Caco-2 (cell line): ENCODE results near the gene UMOD. TPM values are rescaled to one million over a fixed set of nuclear protein-coding genes. Genes with fewer than 3 reads are reported as not detected.

ENCODE experiments used
- BruUV-seq: library from RNA; stranded (reverse); fragments of 400-500 nt; replicated peaks from 2 replicates; lab custom pipeline; 2021; lab: Mats Ljungman, UMichigan
- CTCF ChIA-PET: fragments of 300-600 bp; sonication (Branson Sonifier 250); formaldehyde crosslinking; loops from one replicate; lab custom pipeline; 2022; ENCODE audit warnings: antibody characterized with exemption; lab: Charles Lee
- POLR2A ChIA-PET: fragments of 300-600 bp; sonication (Branson Sonifier 250); formaldehyde crosslinking; loops from one replicate; lab custom pipeline; 2022; ENCODE audit warnings: antibody characterized with exemption; lab: Charles Lee
- DNase-seq, 2 experiments: peaks; one replicate each; pipeline versions ENCODE4 v3.0.0 to v3.0.0-alpha.2; 2020 to 2022
- H3K27me3 ChIP-seq: replicated peaks from 2 replicates; pipeline ENCODE4 v1.6.0; 2011; ENCODE audit warnings: low read length; ENCODE audit not compliant: control insufficient read depth, insufficient read depth
- H3K36me3 ChIP-seq: 2 replicates; pipeline ENCODE4 v1.5.1; 2011; ENCODE audit warnings: low read length; ENCODE audit not compliant: control insufficient read depth, insufficient read depth
- H3K4me1 ChIP-seq: fragments of 250-450 bp; sonication (Bioruptor Pico); 2 replicates; pipeline ENCODE4 v1.5.1; 2020; ENCODE audit warnings: mild to moderate bottlenecking
- H3K4me3 ChIP-seq: 2 replicates; pipeline ENCODE4 v1.5.1; 2011; ENCODE audit warnings: low read depth, mild to moderate bottlenecking, control low read depth, low read length
- H3K9me3 ChIP-seq: fragments of 250-450 bp; sonication (Bioruptor Pico); 2 replicates; pipeline ENCODE4 v1.5.1; 2020; ENCODE audit warnings: mild to moderate bottlenecking, moderate library complexity
- H3K27ac Mint-ChIP-seq: one replicate; pipeline ENCODE4 v1.8.0; 2022; ENCODE audit warnings: mixed read lengths; ENCODE audit not compliant: unreplicated experiment
- H3K27me3 Mint-ChIP-seq: one replicate; pipeline ENCODE4 v1.8.0; 2022; ENCODE audit warnings: mixed read lengths; ENCODE audit not compliant: insufficient read depth, unreplicated experiment
- H3K36me3 Mint-ChIP-seq: one replicate; pipeline ENCODE4 v1.8.0; 2022; ENCODE audit warnings: mild to moderate bottlenecking, mixed read lengths; ENCODE audit not compliant: insufficient read depth, unreplicated experiment
- H3K4me1 Mint-ChIP-seq: one replicate; pipeline ENCODE4 v1.8.0; 2022; ENCODE audit warnings: low read depth, mixed read lengths; ENCODE audit not compliant: unreplicated experiment
- H3K4me3 Mint-ChIP-seq: one replicate; pipeline ENCODE4 v1.8.0; 2022; ENCODE audit warnings: mild to moderate bottlenecking, moderate library complexity, mixed read lengths; ENCODE audit not compliant: unreplicated experiment
- H3K9me3 Mint-ChIP-seq: one replicate; pipeline ENCODE4 v1.8.0; 2022; ENCODE audit warnings: mixed read lengths; ENCODE audit not compliant: unreplicated experiment
- intact Hi-C: fragments of 100-400 bp; cut with micrococcal nuclease; formaldehyde crosslinking; loops from one replicate; pipeline ENCODE4 v1.10.0; 2022; ENCODE audit not compliant: unreplicated experiment
- total RNA-seq: library from RNA; stranded (reverse); gene quantifications from 2 replicates; pipeline ENCODE4 v1.2.3, GENCODE V29; 2022
- TF ChIP-seq, protein P1 (sequence below), 2 experiments: fragments of 200-600 bp in 1 of 2; IDR thresholded peaks; 1 replicate in 1 of 2; 2 replicates in 1 of 2; pipeline versions ENCODE4 v1.5.1 to v1.8.0; 2011 to 2022; ENCODE audit warnings: antibody characterized with exemption in 1 of 2, control low read depth in 1 of 2, inconsistent platforms in 1 of 2, low read depth in 1 of 2, low read length in 1 of 2, mild to moderate bottlenecking in 1 of 2, moderate library complexity in 1 of 2; ENCODE audit not compliant: insufficient read depth in 1 of 2, severe bottlenecking in 1 of 2, unreplicated experiment in 1 of 2

UMOD gene
- total RNA-seq, 1 experiment from 2014 or later, result not detected

DNA sequence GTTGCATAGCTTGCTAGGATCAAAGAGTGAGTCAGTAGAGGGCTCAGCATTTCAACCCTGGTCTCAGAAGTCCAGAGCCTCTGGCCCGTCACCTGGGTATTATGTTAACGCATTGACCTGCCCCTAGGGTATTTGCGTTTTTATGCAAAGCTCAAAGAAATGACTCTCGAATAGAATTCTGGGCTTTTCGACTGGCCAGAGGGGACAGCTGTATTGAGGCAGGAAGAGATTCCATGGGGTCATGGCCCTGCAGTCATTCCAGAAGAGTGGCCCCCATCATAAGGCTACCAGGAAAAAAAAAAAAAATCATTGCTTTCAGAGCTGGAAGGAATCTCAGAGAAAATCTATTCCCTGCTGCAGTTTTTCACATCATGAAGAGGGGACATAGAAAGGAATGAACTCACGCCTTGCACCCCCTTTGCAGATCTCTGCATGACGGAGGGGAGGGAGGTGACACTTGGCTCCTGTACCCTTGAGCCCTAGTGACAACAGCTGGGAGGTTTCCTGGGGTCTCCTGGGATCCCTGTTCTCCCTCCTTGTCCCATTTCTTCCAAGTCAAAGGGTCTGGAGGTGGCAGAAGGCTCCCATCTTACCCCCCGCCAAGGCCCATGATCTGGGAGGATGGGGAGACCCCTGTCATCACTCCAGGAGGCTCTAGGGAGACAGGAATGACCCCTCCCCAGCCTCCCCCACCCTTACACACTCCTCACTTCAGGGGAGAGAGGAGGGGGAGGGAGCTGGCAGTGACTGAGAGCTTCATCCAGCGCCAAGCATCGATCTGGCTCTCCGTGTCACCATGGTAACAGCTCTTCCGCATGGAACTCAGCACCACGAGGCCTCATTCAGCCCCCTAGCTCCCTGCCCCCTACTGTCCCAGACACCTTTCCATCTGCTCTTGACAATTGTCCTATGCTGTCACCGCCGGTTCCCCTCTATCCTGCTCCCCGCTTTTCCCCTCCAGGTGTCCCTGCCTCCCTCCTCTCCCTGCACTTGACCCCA, 61.0 kb downstream of the UMOD start:
- BruUV-seq, result no TSS peak

DNA sequence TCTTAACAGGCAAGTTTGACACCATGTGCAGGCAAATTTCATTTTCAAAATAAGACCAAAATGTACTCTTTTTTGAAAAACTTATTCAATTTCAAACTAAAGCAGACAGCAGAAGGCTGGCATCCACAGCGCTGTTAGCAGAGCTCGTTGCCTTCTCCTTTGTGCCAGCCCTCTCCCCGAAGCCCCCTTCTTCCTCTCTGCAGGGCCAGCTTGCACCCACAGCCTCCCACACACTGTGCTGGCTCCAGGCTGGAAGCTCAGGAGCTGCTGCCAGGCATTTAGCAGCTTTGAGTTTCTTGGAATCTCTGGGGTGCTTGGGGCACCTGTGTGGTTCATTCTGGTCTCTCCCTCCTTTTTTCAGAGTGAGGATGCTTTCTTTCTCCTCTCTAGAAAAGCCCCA, 62.9 kb downstream of the UMOD start:
- TF ChIP-seq, protein P1, sequence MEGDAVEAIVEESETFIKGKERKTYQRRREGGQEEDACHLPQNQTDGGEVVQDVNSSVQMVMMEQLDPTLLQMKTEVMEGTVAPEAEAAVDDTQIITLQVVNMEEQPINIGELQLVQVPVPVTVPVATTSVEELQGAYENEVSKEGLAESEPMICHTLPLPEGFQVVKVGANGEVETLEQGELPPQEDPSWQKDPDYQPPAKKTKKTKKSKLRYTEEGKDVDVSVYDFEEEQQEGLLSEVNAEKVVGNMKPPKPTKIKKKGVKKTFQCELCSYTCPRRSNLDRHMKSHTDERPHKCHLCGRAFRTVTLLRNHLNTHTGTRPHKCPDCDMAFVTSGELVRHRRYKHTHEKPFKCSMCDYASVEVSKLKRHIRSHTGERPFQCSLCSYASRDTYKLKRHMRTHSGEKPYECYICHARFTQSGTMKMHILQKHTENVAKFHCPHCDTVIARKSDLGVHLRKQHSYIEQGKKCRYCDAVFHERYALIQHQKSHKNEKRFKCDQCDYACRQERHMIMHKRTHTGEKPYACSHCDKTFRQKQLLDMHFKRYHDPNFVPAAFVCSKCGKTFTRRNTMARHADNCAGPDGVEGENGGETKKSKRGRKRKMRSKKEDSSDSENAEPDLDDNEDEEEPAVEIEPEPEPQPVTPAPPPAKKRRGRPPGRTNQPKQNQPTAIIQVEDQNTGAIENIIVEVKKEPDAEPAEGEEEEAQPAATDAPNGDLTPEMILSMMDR (IDR thresholded peaks at IDR 0.05; ENCODE audit: insufficient read depth in 1 of 2, low read depth in 1 of 2, low read length in 1 of 2, severe bottlenecking in 1 of 2, unreplicated experiment in 1 of 2), result no peak
- H3K4me3 Mint-ChIP-seq, result no peak overlapping the region
- BruUV-seq, result no TSS peak
- H3K9me3 Mint-ChIP-seq, result no peaks in the 10 kb centered on the region
- Histone ChIP-seq H3K4me1 (no peaks in the 10 kb centered on the region), H3K4me3 (no peak overlapping the region), H3K27me3 (no peaks in the 10 kb centered on the region; the same call in 1 of the 2 replicates), H3K36me3 (no peaks in the 10 kb centered on the region), H3K9me3 (no peaks in the 10 kb centered on the region)
- H3K27ac Mint-ChIP-seq, result no peak overlapping the region
- H3K27me3 Mint-ChIP-seq, result peaks cover 16% of the 10 kb centered on the region
- ChIA-PET CTCF (no interaction called here), POLR2A (no interaction called here)
- intact Hi-C loops, result no loop called here
- H3K4me1 Mint-ChIP-seq, result no peaks in the 10 kb centered on the region
- H3K36me3 Mint-ChIP-seq, result no peaks in the 10 kb centered on the region
- DNase-seq, result no peak

More for the DNA sequence above, 61.0 kb downstream of the UMOD start:
- TF ChIP-seq, protein P1 (IDR thresholded peaks at IDR 0.05; ENCODE audit: insufficient read depth in 1 of 2, low read depth in 1 of 2, low read length in 1 of 2, severe bottlenecking in 1 of 2, unreplicated experiment in 1 of 2), result no peak
- Mint-ChIP-seq H3K9me3 (no peaks in the 10 kb centered on the region), H3K4me3 (no peak overlapping the region), H3K4me1 (no peaks in the 10 kb centered on the region), H3K27me3 (peaks cover 13% of the 10 kb centered on the region), H3K27ac (no peak overlapping the region), H3K36me3 (no peaks in the 10 kb centered on the region)
- H3K4me1 ChIP-seq, result no peaks in the 10 kb centered on the region
- H3K36me3 ChIP-seq, result no peaks in the 10 kb centered on the region
- ChIA-PET POLR2A (no interaction called here), CTCF (interaction anchor here (0.7 to 1.6 kb wide), 2 partner anchors 9 to 15 kb away, joined by 3 read pairs; no protein-coding TSS in a partner anchor)
- H3K4me3 ChIP-seq, result no peak overlapping the region
- intact Hi-C loops, result no loop called here
- H3K9me3 ChIP-seq, result no peaks in the 10 kb centered on the region
- H3K27me3 ChIP-seq, result no peaks in the 10 kb centered on the region; the same call in 1 of the 2 replicates
- no peak for DNase-seq

DNA sequence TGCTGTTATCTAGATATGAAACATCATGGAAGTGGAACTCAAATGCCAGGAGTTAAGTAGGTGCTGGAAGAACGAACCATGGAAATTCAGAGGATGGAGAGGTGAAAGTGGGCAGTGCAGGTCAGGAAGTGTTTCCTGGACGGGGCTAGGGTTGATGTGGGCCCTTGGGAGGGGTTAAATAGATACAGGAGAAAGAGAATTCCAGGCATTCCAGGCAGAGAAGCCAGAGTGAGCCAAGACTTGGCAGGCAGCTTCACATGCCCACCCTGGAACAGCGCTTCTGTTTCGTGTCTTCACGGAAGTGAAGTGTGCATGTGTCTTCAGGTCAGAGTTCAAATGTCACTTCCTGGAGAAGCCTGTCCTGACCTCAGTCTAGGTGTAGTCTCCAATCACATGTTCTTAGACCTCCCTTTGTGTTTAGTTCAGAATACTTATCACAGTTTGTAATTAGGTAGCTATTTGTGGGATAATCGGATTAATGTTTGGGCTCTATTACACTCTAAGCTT, 66.5 kb downstream of the UMOD start:
- peaks cover 4% of the 10 kb centered on the region for H3K9me3 Mint-ChIP-seq
- no peak overlapping the region for H3K4me3 Mint-ChIP-seq
- TF ChIP-seq, protein P1 (IDR thresholded peaks at IDR 0.05; ENCODE audit: insufficient read depth in 1 of 2, low read depth in 1 of 2, low read length in 1 of 2, severe bottlenecking in 1 of 2, unreplicated experiment in 1 of 2), result no peak
- BruUV-seq, result no TSS peak
- H3K9me3 ChIP-seq, result no peaks in the 10 kb centered on the region
- no peaks in the 10 kb centered on the region for H3K36me3 Mint-ChIP-seq
- no peaks in the 10 kb centered on the region for H3K4me1 ChIP-seq
- H3K27me3 ChIP-seq, result no peaks in the 10 kb centered on the region
- no peaks in the 10 kb centered on the region for H3K4me1 Mint-ChIP-seq
- no peak overlapping the region for H3K4me3 ChIP-seq
- H3K27ac Mint-ChIP-seq, result no peak overlapping the region
- H3K36me3 ChIP-seq, result no peaks in the 10 kb centered on the region
- H3K27me3 Mint-ChIP-seq, result peaks cover 24% of the 10 kb centered on the region
- CTCF ChIA-PET, result no interaction called here
- no peak for DNase-seq
- POLR2A ChIA-PET, result no interaction called here
- intact Hi-C loops, result no loop called here
